ENCODE results near the gene TMEM87B. TPM values are rescaled to one million over a fixed set of nuclear protein-coding genes. Genes with fewer than 3 reads are reported as not detected.
"Not testable (repeated sequence)": the region's sequence is repeated elsewhere in the genome, so short reads cannot be mapped to it uniquely, and the experiment has no call there.

TMEM87B gene
- total RNA-seq, 3 donors from 2014 or later, result 10.0 to 10.7 (median 10.0) TPM

GRCh38 chr2:112096098-112096497 lies 41.0 kb downstream of the TMEM87B start:
- ATAC-seq, result no peak
- peaks cover 10% of the 10 kb centered on the region for H3K4me1 Mint-ChIP-seq (ENCODE audit: low read depth)
- no peak overlapping the region for H3K4me3 Mint-ChIP-seq
- H3K9me3 Mint-ChIP-seq, result no peaks in the 10 kb centered on the region
- peaks cover 31% of the 10 kb centered on the region for H3K36me3 Mint-ChIP-seq (ENCODE audit: insufficient read depth)
- no peaks in the 10 kb centered on the region for H3K27me3 Mint-ChIP-seq (ENCODE audit: low read depth)
- DNase-seq, result no peak

- H3K27me3 Mint-ChIP-seq (ENCODE audit: low read depth), result no peaks in the 10 kb centered on the region
- H3K4me1 Mint-ChIP-seq (ENCODE audit: low read depth), result peaks cover 1% of the 10 kb centered on the region
- peaks cover 12% of the 10 kb centered on the region for H3K9me3 Mint-ChIP-seq
- peaks cover 74% of the 10 kb centered on the region for H3K36me3 Mint-ChIP-seq (ENCODE audit: insufficient read depth)
- no peak for DNase-seq
- no peak overlapping the region for H3K4me3 Mint-ChIP-seq
- no peak for ATAC-seq
Observed at GRCh38 chr2:112108178-112108832, 53.2 kb downstream of the TMEM87B start.

DNA sequence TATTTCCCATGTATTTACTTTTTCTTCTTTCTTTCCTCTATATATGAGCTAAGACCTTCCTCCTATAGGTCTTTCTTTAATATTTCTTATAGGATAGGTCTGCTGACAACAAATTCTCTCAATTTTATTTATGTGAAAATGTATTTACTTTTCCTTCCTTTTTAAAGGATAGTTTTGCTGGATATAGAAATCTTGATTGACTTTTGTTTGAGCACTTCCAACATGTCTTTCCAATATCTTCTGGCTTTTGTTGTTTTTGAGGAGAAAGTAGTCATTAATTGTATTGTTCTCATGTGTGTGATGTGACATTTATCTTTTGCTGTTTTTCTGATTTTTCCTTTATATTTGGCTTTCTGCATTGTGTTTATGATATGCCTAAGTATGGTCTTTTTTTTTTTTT lies 54.2 kb downstream of the TMEM87B start:
- Mint-ChIP-seq H3K4me1 (ENCODE audit: low read depth) (peaks cover 1% of the 10 kb centered on the region), H3K9me3 (peaks cover 12% of the 10 kb centered on the region), H3K4me3 (no peak overlapping the region), H3K36me3 (ENCODE audit: insufficient read depth) (peaks cover 66% of the 10 kb centered on the region), H3K27me3 (ENCODE audit: low read depth) (no peaks in the 10 kb centered on the region)
- ATAC-seq (no peak), DNase-seq (no peak)

DNA sequence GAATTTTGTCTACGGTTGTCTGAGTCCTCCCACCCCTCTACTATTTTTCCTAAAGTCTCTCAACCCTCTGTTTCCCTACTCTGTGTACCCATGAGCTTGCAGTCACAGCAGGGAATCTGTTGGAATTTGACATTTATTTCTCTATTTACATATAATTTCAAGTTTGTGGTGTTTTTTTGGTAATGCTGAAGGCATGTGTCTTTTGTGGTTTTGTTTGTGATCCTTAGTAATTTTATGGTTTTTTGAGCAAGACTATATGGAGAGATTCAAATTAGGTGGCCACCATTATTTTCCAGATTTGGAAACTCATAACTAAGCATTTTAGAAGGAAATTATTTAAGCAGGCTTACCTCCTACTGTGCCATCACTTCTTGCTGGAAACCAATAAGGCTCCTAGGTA lies 55.9 kb downstream of the TMEM87B start:
- no peaks in the 10 kb centered on the region for H3K27me3 Mint-ChIP-seq (ENCODE audit: low read depth)
- peaks cover 12% of the 10 kb centered on the region for H3K9me3 Mint-ChIP-seq
- H3K4me1 Mint-ChIP-seq (ENCODE audit: low read depth), result peaks cover 1% of the 10 kb centered on the region
- peaks cover 56% of the 10 kb centered on the region for H3K36me3 Mint-ChIP-seq (ENCODE audit: insufficient read depth)
- H3K4me3 Mint-ChIP-seq, result no peak overlapping the region
- no peak for ATAC-seq
- DNase-seq, result no peak

DNA sequence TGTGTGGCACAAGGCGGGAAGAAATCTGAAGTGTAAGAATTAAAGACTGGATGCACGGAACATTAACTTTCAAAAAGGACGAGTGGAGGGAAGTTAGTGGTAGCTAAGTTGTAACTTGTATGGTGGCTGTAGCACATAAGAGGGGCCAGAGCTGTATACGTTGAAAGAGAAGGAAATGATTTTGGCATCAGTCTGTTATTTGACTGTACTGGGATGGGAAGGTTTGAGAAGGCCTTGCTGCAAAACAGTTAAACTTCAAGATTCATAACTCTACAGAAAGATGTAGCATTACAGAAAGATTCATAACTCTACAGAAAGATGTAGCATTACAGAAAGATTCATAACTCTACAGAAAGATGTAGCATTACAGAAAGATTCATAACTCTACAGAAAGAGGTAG lies 58.3 kb downstream of the TMEM87B start:
- H3K4me3 Mint-ChIP-seq; H3K4me1 Mint-ChIP-seq (ENCODE audit: low read depth); H3K27me3 Mint-ChIP-seq (ENCODE audit: low read depth); ATAC-seq; DNase-seq: not testable (repeated sequence)
- peaks cover 10% of the 10 kb centered on the region for H3K9me3 Mint-ChIP-seq
- H3K36me3 Mint-ChIP-seq (ENCODE audit: insufficient read depth), result peaks cover 44% of the 10 kb centered on the region

DNA sequence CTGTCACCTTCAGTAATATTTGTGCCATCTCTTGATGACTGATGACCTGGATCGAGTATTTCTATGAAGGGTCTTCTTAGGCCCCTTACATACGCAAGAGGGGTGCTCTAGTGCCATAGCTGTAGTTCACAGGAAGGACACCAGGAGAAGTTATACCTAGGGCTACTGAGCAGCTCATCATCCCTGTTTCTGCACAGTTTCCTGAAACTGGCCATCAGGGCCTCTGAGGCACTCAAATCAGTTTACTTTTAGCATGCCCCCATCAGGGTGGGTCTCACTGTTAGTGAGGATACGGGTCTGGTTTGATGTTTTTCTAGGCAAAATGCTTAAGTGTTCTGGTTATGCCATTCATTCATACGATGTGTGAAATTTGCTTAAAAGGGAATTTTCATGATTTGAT lies 63.1 kb downstream of the TMEM87B start:
- no peaks in the 10 kb centered on the region for H3K27me3 Mint-ChIP-seq (ENCODE audit: low read depth)
- DNase-seq (no peak), ATAC-seq (no peak)
- peaks cover 9% of the 10 kb centered on the region for H3K36me3 Mint-ChIP-seq (ENCODE audit: insufficient read depth)
- peaks cover under 1% of the 10 kb centered on the region for H3K4me1 Mint-ChIP-seq (ENCODE audit: low read depth)
- no peaks in the 10 kb centered on the region for H3K9me3 Mint-ChIP-seq
- H3K4me3 Mint-ChIP-seq, result no peak overlapping the region

DNA sequence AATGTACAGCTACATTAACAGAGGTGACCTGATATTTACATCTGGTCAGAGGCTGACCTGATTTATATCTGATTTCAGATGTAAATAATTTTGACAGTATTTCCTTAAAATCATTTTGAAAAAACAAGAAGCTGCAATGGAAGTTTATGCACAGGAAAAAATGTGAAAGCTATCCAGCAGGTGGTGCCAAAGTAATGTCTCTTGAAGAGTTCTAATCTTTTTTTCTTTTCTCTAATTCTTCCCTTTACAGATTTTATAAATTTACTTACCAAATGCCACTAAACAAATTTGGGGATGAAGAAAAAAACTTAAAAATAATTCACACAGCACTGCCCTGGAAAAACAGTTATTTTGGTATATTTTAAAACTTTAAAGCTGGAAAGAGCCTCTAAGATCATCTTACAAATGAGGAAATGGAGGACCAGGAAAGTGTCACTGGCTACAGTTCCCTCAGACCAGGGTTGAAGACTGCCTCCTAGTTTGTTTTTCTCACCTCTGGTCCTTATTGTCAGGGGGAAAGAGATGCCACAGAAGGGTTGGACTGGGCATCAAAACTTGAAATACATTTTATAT lies 66.7 kb downstream of the TMEM87B start:
- no peak for ATAC-seq
- no peaks in the 10 kb centered on the region for H3K27me3 Mint-ChIP-seq (ENCODE audit: low read depth)
- peak; percentile 49 for DNase-seq

GRCh38 chr2:112129060-112129459 lies 74.0 kb downstream of the TMEM87B start:
- DNase-seq (no peak), ATAC-seq (no peak)
- peaks cover 16% of the 10 kb centered on the region for H3K9me3 Mint-ChIP-seq
- peaks cover 4% of the 10 kb centered on the region for H3K4me1 Mint-ChIP-seq (ENCODE audit: low read depth)
- no peaks in the 10 kb centered on the region for H3K36me3 Mint-ChIP-seq (ENCODE audit: insufficient read depth)
- H3K27me3 Mint-ChIP-seq (ENCODE audit: low read depth), result no peaks in the 10 kb centered on the region
- no peak overlapping the region for H3K4me3 Mint-ChIP-seq

More for the DNA sequence above, 66.7 kb downstream of the TMEM87B start:
- Mint-ChIP-seq H3K4me1 (ENCODE audit: low read depth) (peaks cover 3% of the 10 kb centered on the region), H3K9me3 (no peaks in the 10 kb centered on the region), H3K4me3 (no peak overlapping the region), H3K36me3 (ENCODE audit: insufficient read depth) (peaks cover 9% of the 10 kb centered on the region)

DNA sequence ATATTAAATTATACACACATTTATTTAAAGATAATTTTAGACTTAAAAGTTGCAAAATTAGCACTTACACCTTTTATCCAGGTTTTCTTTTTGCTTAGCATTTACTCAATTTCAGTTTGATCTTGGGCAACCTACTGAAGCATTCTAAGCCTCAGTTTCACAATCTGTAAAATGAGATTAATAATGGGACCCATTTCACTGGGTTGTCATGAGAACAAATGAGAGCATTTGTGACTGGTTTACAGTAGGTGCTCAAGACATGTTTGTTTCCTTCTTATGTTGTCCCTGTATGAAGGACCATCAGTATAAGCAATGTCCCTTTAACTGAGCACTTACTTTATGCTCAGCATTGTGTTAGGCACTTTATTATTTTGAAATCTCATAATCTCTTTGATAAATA lies 78.3 kb downstream of the TMEM87B start:
- Mint-ChIP-seq H3K4me1 (ENCODE audit: low read depth) (peaks cover 6% of the 10 kb centered on the region), H3K36me3 (ENCODE audit: insufficient read depth) (no peaks in the 10 kb centered on the region), H3K4me3 (no peak overlapping the region), H3K27me3 (ENCODE audit: low read depth) (peaks cover 16% of the 10 kb centered on the region), H3K9me3 (peaks cover 9% of the 10 kb centered on the region)
- no peak for ATAC-seq
- no peak for DNase-seq

DNA sequence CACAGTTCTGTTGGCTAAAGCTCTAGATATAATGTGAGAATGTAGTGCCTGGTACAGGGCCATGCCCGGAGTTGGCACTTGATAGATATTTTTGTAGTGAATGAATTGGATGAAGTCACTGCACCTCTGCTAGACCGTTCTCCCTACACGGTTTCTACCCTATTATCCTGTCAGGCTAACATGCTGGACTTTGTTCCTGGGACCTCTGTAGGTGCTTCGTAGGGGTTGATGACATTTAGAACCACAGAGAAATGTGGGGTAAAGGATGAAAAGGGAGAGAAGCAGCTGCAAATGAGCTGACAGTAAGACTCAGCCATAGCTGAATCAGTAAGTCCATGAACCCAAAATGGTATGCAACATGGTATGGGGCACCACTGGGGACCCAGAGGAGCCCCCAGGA lies 79.1 kb downstream of the TMEM87B start:
- Mint-ChIP-seq H3K4me3 (no peak overlapping the region), H3K36me3 (ENCODE audit: insufficient read depth) (no peaks in the 10 kb centered on the region), H3K9me3 (peaks cover 8% of the 10 kb centered on the region), H3K4me1 (ENCODE audit: low read depth) (peaks cover 6% of the 10 kb centered on the region), H3K27me3 (ENCODE audit: low read depth) (peaks cover 16% of the 10 kb centered on the region)
- DNase-seq (no peak), ATAC-seq (no peak)

DNA sequence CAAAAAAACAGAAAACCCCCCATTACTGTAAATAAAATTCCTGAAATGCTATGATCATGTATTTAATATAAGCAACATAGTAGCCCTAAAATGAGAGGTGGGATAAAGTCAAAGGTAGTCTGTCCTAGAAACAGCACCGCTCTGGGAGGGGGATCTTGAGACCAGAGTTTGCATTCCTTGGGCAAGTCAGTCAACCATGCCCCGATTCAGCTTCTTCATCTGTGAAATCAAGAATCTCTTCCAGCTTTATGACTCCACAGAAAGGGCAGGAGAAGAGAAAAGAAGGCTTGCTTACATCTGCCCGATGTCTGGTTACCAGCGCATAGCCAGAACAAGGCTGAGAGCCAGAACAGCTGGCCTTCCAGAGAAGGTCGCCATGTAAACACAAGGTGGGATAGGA lies 81.0 kb downstream of the TMEM87B start:
- Mint-ChIP-seq H3K36me3 (ENCODE audit: insufficient read depth) (no peaks in the 10 kb centered on the region), H3K27me3 (ENCODE audit: low read depth) (peaks cover 26% of the 10 kb centered on the region), H3K4me1 (ENCODE audit: low read depth) (peaks cover 6% of the 10 kb centered on the region), H3K9me3 (peaks cover 8% of the 10 kb centered on the region), H3K4me3 (no peak overlapping the region)
- no peak for DNase-seq
- ATAC-seq, result no peak

GRCh38 chr2:112137516-112138158 lies 82.6 kb downstream of the TMEM87B start:
- ATAC-seq, result peak; percentile 39 to 49
- Mint-ChIP-seq H3K4me1 (ENCODE audit: low read depth) (peaks cover 4% of the 10 kb centered on the region), H3K36me3 (ENCODE audit: insufficient read depth) (no peaks in the 10 kb centered on the region), H3K27me3 (ENCODE audit: low read depth) (peaks cover 29% of the 10 kb centered on the region), H3K9me3 (peaks cover 5% of the 10 kb centered on the region), H3K4me3 (peak overlapping the region; percentile 70)
- DNase-seq, result no peak

- ATAC-seq, result peak; percentile 46 to 55
- no peaks in the 10 kb centered on the region for H3K36me3 Mint-ChIP-seq (ENCODE audit: insufficient read depth)
- H3K9me3 Mint-ChIP-seq, result peaks cover 1% of the 10 kb centered on the region
- DNase-seq, result no peak
- peaks cover 2% of the 10 kb centered on the region for H3K4me1 Mint-ChIP-seq (ENCODE audit: low read depth)
- peaks cover 31% of the 10 kb centered on the region for H3K27me3 Mint-ChIP-seq (ENCODE audit: low read depth)
- H3K4me3 Mint-ChIP-seq, result peak within 1 kb of the TSS; percentile 70
Observed at GRCh38 chr2:112138159-112139032, 83.3 kb downstream of the TMEM87B start, which contains the start of gene FBLN7. FBLN7 (plus strand) TSS chr2:112138385; CDS start chr2:112138656, 271 bp downstream.

- DNase-seq; H3K9me3 Mint-ChIP-seq; H3K4me1 Mint-ChIP-seq (ENCODE audit: low read depth); H3K36me3 Mint-ChIP-seq (ENCODE audit: insufficient read depth); ATAC-seq; H3K4me3 Mint-ChIP-seq: not testable (repeated sequence)
- H3K27me3 Mint-ChIP-seq (ENCODE audit: low read depth), result peaks cover 31% of the 10 kb centered on the region
Observed at GRCh38 chr2:112139033-112139614, 84.1 kb downstream of the TMEM87B start.

Data from activated T-cell treated with anti-CD3 and anti-CD28 coated beads, Interleukin-2, amount 50 U/mL, for 4 hours (primary cell).